COLO829 (cell line): Measurements from ENCODE around the gene PAK4.
"Not testable (repeated sequence)": the region's sequence is repeated elsewhere in the genome, so short reads cannot be mapped to it uniquely, and the experiment has no call there.

Source experiments
- DNase-seq: peaks from one replicate; pipeline ENCODE4 v3.0.0; 2012; ENCODE audit warnings: low spot score

The PAK4 gene

GRCh38 chr19:39130337-39131254 lies 5.0 kb downstream of the PAK4 start:
- DNase-seq, result no peak

DNA sequence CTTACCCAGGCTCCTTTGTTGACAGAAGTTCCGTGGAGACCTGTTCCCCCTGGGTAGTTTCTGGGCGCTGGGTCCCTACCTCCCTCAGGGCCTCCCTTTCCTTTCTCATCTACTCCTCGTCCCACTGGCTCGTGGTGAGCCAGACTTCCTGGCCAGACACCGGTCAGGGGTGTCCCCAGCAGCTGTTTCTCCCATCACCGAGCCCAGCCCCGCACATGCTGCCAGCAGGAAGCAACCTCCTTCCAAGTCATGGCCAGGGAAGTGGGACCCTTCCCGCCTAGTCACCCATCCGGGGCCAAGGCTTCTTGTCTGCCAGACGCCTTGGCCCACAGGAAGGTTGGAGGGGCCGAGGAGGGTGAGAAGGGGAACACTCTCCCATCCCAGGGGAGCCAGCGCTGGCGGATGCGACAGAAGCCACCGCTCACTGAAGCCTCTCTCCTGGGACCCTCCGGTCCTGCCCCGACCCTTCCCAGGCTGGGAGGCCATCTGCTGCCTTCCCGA lies 5.7 kb downstream of the PAK4 start:
- DNase-seq, result no peak

GRCh38 chr19:39132344-39132969 lies 6.9 kb downstream of the PAK4 start:
- no peak for DNase-seq

DNA sequence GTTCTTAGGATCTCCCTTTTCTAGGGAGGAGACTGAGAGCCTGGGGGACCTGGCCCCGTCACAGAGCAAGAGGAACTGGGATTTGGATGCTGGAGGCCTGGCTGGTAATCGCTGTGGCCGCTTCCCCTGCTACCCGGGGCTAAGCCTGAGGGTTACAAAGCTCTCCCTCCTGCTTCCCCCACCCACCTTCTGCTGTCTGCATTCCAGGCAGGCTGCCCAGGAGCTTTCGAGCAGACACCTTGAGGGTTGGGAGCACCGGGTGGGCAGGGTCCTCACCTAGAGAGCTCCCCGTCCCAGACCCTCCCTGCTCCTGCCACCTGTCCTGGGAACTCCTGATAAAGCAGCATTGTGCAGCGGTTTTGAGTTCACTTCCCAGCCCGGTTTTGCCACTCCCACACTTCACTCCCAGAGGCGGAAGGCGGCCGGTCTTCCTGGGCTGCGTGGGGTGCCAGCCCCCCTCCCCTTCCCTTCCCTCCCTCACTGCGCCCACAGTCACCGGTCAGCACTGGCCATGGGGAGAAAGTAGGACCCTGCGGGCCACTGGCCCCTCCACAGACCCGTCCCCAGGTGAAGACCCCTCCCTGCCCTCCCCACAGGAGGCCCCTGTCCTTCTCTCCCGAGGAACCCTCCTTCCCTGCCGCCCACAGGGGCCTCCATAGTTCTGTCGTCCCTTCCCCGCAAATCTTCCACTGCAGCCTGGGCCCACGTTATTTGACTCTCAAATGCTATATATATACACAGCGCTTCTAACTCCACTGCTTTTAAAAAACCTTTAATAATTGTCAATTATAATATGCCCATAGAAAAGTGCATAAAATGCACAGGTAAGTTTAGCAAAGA lies 8.1 kb downstream of the PAK4 start:
- no peak for DNase-seq

- DNase-seq, result no peak
Measured at GRCh38 chr19:39135701-39136100, 10.1 kb downstream of the PAK4 start.

- no peak for DNase-seq
Measured at GRCh38 chr19:39136225-39136940, 10.8 kb downstream of the PAK4 start.

DNA sequence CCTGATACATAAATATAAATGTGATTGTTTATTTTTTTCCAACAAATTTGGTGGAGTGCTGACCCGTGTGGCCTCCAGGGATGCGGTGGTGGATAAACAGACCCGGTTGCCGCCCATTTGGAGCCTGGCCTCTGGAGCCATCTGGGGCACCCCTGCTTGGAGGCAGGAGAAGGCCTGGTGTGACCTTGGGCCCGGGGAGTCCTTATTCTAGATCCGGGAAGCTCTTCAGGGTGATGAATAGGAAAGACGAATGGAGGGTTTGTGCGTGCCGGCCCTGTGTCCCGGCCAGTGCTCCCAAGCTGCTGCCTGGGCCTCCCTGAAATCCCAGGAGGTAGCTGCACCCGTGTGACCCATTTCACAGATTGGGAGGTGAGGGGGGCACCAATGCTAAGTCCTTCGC lies 11.5 kb downstream of the PAK4 start:
- DNase-seq, result no peak

GRCh38 chr19:39138221-39139211 lies 12.9 kb downstream of the PAK4 start:
- no peak for DNase-seq

GRCh38 chr19:39139305-39139874 lies 13.8 kb downstream of the PAK4 start:
- DNase-seq, result no peak

- no peak for DNase-seq
Measured at GRCh38 chr19:39139971-39140453, 14.4 kb downstream of the PAK4 start.

DNA sequence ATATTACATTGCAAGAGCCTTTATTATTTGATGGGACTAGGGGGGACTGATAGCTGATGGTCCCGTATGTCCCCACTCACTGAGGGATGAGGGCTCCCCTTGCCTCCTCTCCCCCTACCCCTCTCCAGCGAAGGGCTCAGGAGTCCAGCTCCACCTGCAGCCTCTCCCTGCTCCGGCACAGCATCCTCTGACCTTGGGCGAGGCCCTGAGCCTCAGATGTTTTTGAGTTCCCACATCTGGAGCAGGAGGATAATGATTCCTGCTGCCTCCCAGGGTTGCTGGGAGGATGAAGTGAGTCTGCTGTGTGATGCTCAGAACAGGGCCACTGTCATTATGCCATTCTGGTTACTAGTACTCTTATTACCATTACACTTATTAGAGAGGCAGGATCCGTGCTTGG lies 15.0 kb downstream of the PAK4 start:
- DNase-seq, result no peak

- DNase-seq, result no peak
Measured at GRCh38 chr19:39141929-39142328, 16.3 kb downstream of the PAK4 start.

DNA sequence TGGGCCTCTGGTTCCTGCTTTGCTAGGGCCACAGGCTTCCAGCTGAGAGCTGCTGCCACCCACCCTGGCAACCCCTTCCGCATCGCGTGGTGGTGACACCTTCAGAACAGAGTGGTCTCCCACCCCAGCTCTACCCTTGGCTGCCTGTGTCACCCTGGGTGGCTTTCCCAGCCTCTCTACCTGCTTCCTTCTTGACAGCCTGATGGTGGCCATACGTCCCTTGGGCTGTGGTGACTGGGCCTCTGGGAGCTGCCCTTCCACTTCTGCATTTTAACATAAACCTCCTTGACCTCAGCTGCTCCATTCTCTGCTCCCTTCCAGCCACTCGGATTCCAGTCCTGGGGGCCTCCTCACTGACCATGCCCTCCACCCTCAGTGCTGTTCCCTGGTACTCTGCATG lies 17.0 kb downstream of the PAK4 start:
- DNase-seq, result no peak

GRCh38 chr19:39143757-39144289 lies 18.2 kb downstream of the PAK4 start:
- not testable (repeated sequence) for DNase-seq

DNA sequence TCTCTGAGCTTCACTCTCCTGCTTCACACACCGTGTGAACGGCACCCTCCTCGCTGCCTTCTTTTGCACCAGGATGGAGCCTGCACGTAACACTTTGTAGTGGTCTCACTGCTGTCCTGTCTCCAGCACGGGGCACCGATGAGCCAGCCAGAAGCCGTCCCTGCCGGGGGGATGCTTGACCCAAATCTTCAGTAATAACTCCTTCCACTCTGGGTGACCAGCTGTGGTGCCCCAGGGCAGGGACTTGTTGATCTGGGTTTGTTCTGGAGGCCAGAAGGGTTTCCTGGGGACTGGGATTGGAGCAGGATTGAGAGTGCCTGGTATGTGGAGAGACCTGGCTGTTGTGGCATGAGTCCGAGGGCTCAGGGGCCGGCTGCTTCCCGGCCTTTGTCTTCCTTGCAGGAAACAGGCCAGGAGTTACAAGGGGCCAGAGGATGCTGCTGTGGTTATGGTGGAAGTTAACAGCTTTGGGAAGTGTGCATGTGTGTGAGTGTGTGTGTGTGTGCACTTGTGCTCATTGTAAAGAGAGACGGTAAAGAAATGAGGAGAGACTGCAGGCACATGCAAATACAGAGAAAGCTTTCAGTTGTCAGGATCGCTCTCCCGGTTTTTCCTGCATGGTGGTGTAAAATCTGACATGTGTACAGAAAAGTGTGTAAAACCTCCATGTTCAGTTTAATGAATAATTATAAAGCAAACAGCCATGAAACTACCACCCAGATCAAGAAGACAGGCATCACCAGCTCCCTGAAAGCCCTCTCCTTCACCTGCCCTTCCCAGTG lies 18.9 kb downstream of the PAK4 start:
- no peak for DNase-seq

DNA sequence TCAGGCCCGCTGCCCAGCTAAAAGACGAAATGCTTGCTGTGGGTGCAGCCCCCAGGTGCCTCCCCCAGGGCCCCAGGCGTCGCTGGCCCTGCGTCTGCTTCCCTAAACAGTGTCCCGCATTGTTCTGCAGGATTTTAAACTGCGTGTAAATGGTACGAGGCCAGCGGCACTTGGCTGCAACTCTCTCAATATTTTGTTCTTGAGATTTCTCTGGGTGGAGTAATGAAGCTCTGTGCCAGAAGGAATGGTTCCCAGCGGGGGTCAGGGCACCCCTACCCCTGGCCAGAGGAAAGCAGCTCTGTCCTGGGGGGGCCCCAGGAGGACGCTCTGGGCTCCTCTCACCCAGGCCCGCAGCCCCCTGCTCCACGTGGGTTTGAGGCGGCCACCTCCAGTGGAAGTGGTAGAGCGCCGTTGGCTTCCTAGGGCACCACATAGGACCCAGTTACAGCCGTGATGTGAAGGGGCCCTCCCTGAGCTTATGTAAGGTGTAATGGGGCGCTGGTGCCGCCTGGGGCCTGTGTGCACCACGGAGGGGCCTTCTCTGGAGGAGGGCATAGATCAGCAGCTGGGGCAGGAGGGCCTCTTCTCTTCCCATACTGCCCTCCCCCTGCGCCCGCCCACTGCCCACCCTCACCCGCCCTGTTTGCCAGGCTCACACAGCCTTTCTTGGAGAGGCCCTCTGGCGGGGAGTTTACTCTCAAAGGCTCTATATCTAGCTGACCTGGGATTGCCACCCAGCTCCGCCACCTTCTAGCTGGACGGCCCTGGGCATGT lies 19.8 kb downstream of the PAK4 start:
- DNase-seq, result no peak

DNA sequence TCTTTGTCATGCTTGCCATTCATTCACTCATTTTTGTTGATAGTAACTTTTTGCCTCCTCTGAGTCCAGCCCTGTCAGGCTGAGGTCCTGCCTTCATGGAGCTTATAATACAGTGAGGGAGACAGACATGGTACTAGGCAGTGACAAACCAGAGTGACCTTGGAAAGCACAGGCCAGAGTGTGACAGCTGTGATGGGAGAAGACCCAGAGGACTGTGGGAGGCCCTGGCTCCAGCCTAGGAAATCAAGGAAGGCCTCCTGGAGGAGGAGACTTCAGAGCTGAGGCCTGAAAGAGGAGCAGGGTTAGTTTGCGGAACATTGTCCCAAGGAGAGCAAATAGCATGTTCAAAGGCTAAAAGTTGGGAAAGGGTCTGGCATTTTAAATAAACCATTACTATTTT lies 20.5 kb downstream of the PAK4 start:
- DNase-seq, result no peak
